Measurements from ENCODE around the gene SLC24A4.

The SLC24A4 gene

GRCh38 chr14:92317511-92317910 lies 5.5 kb upstream of the SLC24A4 start:
- DNase-seq = no peak

- no peak for DNase-seq
Measured at GRCh38 chr14:92321701-92322100, 1.3 kb upstream of the SLC24A4 start.

DNA sequence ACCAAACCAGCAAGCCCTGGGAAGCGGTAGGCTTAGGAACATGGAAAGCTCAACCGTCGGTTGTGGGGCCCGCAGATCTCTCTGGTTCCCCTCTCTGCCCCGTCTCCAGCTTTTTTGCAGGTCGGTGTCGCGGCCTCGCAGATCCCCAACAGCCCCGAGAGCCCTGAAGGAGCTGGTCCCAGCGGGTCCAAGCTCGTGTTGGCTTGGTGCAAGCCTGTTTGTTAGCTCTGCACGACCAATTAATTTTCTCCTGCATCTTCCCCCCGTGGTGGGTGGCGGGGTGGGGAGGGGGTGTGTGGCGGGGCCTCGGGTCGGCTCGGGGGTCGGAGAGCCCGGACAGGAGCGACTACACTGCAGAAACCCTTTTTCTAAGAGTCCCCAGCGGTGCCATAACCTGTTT lies 449 bp upstream of the SLC24A4 start:
- DNase-seq = no peak

DNA sequence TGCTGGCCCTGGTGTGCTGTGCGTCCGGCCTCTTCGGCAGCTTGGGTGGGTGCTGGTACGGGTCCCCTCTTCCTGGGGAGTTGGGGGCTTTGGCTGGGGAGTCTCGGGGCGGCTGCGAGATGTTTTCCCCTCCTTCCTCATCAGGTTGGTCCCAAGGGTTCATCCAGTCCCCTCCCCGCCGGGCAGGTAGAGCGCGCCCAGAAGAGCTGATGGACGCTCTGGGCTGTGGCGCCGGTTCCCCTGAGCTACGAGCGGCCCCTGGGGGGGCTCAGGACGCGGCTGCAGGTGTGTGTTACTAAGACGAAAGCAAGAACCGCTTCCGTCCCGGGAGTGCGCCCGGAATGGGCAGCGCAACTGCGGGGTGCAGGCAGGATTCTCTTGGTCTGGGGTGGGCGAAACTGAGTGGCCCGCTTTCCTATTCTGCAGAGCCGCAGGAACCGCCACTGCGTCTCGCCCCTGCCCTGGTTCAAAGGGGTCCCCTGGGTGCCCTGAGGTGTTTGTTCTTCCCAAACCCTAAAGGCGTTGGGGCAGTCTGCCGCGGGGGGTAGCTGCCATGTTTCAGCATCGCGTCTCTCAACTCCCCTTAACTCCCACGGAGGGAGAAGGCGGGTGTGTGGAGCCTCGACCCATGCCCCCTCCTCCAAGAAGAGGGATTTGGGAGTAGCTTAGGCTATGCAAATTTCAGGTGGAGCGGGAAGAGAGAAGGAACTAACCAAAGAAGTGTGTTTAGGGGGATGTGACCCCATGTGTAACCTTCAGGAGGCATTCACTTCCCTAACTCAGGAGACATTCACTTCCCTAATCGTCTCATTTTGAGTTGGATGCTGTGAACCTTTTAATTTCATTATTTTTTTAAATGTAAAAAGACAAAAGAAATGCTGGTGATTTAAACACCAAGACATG lies 1.2 kb downstream of the SLC24A4 start:
- DNase-seq = no peak

DNA sequence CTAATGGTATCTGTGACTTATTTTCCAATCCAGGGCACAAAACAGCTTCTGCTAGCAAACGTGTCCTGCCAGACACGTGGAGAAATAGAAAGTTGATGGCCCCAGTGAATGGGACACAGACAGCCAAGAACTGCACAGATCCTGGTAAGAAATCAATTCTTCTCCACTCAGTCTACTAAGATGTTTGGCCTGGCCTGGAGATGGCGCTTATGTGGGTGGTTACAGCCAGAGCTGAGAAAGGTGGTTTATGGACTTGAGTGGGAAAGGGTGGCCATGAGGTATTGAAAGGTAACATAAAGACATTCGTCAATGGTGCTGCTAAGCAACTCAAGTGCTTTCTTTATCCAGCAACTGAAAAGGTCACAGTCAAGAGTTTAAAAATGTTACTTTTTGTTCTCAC lies 2.9 kb downstream of the SLC24A4 start:
- DNase-seq = no peak

DNA sequence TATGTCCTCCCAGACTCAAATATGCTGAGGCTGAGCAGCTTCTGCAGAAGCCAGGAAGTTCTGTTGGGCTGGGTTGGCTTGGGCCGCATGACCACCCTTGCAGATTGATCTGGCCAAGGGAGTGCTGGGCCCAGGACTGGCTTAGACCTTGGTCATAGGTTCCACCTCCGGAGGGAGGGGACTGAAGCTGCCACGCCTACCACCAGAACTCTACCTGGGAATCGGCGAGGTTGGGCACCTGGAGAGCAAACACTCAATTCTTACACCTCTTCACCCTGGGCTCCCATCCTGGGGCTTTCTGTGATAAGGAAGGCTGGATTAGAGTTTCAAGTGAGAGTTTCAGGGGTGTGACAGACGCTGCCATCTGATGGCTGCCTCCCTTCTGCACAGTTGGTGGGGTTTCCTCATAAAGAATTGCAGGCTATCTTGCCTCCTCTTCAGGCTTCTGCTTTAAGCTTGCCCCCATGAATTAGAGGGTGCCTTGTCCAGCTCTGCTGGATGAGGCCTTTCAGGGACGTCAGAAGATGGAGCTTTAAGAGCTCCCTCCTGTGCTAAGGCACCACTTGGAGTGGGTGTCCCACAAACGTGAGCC lies 5.8 kb downstream of the SLC24A4 start:
- DNase-seq = no peak

DNA sequence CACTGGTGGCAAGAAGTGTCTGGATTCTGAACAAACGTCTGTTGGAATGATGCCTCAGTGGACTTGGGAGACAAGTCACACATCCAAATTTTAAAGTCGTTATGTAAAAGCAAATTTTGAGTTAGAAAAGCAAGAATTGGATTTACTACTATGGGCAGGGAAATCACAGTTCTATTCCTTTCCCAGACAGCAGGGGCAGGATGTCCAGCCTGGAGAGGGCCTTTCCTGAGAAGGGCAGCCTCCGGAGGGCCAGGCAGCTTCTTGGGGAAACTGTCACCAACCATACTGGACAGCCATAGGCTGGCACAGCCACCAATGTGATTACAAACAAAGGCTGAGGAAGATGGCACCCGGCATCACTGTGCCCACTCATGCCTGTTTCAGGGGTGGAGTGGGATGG lies 11.1 kb downstream of the SLC24A4 start:
- DNase-seq = no peak

DNA sequence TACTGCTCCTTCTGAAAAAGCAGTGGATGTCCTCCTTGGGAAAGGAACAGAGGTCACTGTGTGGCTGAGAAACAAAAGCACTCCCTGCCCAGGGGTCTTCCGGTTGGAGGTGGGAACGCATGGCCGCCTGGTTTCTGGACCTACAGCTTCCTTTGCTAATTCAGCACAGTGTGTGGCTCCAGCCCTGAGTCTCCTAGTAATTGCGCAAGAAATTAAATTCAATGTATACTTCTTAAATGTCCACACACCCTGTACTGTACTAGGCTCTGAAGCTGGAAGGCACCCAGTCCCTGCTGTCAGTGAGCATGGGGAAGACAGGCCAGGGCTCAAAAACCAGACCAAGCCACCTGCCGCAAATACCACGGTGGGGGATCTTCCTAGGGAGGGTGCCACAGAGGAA lies 13.4 kb downstream of the SLC24A4 start:
- no peak for DNase-seq

- no peak for DNase-seq
Measured at GRCh38 chr14:92339426-92339825, 16.5 kb downstream of the SLC24A4 start.

GRCh38 chr14:92340071-92340470 lies 17.1 kb downstream of the SLC24A4 start:
- no peak for DNase-seq

DNA sequence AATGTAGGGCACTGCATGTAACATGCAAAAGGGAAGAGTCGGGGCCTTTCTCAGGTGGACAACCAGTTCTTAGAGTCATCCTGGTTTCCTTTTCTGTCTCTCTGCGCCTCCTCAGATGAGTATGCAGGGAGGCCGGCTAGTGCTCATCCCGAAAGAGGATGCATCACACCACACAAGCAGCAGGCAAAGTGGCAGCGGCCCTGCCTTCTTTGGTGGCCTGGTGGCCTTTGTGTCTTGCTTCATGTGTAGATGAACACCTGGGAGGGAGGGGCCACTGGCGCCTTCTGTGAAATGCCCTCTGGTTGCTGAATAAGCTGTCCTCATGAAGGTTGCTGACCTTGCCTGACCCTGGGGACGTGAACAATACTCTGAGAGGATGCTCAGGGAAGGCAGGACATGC lies 18.0 kb downstream of the SLC24A4 start:
- no peak for DNase-seq

GRCh38 chr14:92341791-92342190 lies 18.8 kb downstream of the SLC24A4 start:
- DNase-seq = no peak

DNA sequence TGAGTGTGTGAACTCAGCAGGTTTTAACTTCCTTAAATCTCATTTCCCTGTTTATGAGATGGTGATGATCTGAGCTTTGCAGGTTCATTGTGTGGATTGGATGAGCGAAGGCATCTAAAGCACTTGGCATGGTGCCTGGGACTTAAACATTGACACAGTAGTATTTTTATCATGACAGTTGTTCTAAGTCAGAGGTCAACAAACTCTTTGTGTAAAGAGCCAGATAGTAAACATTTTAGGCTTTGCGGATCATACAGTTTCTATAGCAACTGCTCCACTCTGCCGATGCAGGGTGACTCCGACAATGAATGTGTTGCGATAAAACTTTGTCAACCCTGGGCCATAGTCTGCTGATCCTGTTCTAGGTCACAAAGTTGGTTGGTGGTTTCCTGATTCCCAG lies 25.2 kb downstream of the SLC24A4 start:
- no peak for DNase-seq

DNA sequence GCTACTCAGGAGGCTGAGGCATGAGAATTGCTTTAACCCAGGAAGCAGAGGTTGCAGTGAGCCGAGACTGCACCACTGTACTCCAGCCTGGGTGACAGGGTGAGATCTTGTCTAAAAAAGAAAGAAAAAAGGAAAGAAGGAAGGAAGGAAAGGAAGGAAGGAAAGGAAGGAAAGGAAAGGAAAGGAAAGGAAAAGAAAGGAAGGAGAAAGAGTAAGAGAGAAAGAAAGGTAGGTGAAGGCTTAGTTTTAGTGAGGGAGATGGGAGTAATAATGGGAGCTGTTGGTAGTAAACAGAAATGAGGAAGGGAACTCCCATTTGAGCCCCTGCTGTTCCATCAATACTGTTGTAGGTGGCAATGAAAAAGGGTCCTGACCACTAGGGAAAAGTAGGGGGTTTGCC lies 28.8 kb downstream of the SLC24A4 start:
- no peak for DNase-seq

GRCh38 chr14:92352158-92352985 lies 29.4 kb downstream of the SLC24A4 start:
- DNase-seq = no peak

- no peak for DNase-seq
Measured at GRCh38 chr14:92353447-92353846, 30.5 kb downstream of the SLC24A4 start.

DNA sequence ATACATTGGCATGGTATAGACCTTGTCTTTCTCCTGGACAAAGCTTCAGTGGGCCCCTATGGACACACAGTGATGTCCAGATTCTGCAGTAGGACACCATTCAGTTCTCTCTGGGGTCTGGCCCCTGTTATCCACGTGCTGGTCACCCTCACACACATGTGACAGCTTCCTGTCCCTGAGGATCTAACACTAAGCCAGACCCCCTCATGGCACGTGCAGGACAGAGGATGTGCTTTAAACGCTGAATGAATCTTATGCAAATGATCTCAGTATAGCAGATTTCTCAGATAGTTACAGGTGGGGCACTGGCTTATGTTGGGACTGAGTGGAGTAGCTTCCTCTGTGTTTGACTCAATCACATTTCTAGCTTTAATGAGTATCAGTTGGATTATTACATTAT lies 33.7 kb downstream of the SLC24A4 start:
- no peak for DNase-seq

DNA sequence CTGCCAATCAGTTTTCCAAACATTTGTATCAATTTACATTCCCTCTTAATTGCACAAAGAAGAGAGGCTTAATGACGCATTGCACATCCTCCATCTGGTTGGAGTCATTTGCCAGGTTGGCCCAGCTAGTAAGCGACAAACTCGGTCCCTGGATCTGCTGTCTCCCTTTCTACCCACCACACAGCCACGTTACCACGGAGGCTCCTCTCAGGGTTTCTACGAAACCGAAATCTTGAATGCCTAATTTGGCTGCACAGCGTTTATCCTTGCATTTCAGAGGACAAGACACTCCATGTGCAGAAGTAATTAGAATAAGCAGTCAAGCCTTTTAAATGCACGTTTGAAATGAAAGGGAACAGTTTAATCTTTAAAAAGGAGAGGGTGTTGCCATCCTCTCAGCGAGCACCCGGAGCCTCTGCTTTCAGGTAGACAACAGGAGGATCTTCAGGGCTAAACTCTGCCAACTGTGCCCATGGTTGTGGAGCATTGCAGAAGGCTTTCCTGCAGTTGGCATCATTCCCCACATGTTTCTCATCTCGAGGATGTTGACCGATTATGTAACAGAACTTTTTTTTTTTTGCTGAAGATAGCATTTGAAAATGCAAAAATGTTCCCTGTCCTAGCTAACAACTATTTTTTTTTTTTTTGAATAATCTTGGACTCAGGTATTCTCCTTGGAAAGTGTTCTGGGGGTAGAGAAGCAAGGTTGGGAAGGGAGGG lies 37.8 kb downstream of the SLC24A4 start:
- no peak for DNase-seq

DNA sequence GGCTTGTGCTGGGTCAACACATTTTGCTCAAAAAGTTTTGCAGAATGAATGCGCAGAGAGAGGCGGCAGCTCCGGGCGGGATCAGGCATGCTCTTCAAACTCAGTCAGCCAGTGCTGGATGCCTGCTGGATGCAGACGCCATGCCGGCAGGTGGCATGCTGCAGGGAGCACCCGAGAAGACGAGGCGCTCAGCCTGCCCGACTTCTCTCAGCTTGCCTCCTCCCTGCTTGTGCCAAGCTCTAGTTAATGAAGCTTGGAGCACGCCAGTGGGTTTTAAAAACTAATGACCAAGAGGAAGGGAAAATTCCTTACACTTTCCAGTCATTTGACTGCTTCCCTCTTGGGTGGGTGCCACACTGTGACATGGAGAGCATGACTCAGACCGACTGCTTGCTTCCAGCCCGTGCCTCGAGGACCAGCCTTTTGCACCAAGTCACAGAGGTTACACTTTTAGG lies 39.8 kb downstream of the SLC24A4 start:
- no peak for DNase-seq

- no peak for DNase-seq
Measured at GRCh38 chr14:92366237-92366636, 43.3 kb downstream of the SLC24A4 start.

GRCh38 chr14:92368001-92368400 lies 45.0 kb downstream of the SLC24A4 start:
- DNase-seq = no peak

GRCh38 chr14:92369097-92369496 lies 46.1 kb downstream of the SLC24A4 start:
- DNase-seq = no peak

GRCh38 chr14:92372230-92372629 lies 49.3 kb downstream of the SLC24A4 start:
- no peak for DNase-seq

Measured in activated CD4-positive, alpha-beta T cell treated with anti-CD3 and anti-CD28 coated beads for 4 hours (primary cell).